ENCODE results near the gene HCFC1.

The HCFC1 gene

GRCh38 chrX:153950127-153950526 lies 21.5 kb downstream of the HCFC1 start:
- Histone ChIP-seq H3K27ac (ENCODE audit: low read depth, low read length) (no peak overlapping the region), H3K36me3 (ENCODE audit: control insufficient read depth, low read length) (peaks cover 72% of the 10 kb centered on the region)

GRCh38 chrX:153948847-153949805 lies 22.5 kb downstream of the HCFC1 start:
- H3K4me1 ChIP-seq (ENCODE audit: control insufficient read depth, low read length) = peaks cover 10% of the 10 kb centered on the region
- H3K4me2 ChIP-seq (ENCODE audit: low read length) = no peak overlapping the region
- TF ChIP-seq CTCF (IDR thresholded peaks at IDR 0.05; ENCODE audit: low read depth, low read length, poor library complexity, severe bottlenecking) = no peak
- TF ChIP-seq EZH2phosphoT487 (IDR thresholded peaks at IDR 0.05; ENCODE audit: borderline replicate concordance, low read length) = no peak
- peaks cover 5% of the 10 kb centered on the region; the same call in 1 of the 2 replicates for H3F3A ChIP-seq (ENCODE audit: control insufficient read depth, insufficient read depth)
- H3K79me2 ChIP-seq (ENCODE audit: control insufficient read depth, low read length) = no peaks in the 10 kb centered on the region
- no peak overlapping the region for H3K27ac ChIP-seq (ENCODE audit: low read depth, low read length)
- H3K9me2 ChIP-seq (replicated peaks; ENCODE audit: control insufficient read depth, low read length) = no peaks in the 10 kb centered on the region
- no peaks in the 10 kb centered on the region for H3K9me3 ChIP-seq (ENCODE audit: control insufficient read depth, insufficient read depth, low read length)
- H4K20me1 ChIP-seq (ENCODE audit: control insufficient read depth, insufficient read depth, low read depth, low read length) = no peaks in the 10 kb centered on the region; the same call in 1 of the 2 replicates
- no peaks in the 10 kb centered on the region for H3K27me3 ChIP-seq (ENCODE audit: control insufficient read depth, low read length)
- no peak overlapping the region for H3K4me3 ChIP-seq (ENCODE audit: low read length)
- peaks cover 62% of the 10 kb centered on the region for H3K36me3 ChIP-seq (ENCODE audit: control insufficient read depth, low read length)

More at GRCh38 chrX:153950127-153950526, 21.5 kb downstream of the HCFC1 start:
- Histone ChIP-seq H3F3A (ENCODE audit: control insufficient read depth, insufficient read depth) (peaks cover 5% of the 10 kb centered on the region; the same call in 1 of the 2 replicates), H3K4me2 (ENCODE audit: low read length) (no peak overlapping the region), H3K9me2 (replicated peaks; ENCODE audit: control insufficient read depth, low read length) (no peaks in the 10 kb centered on the region), H3K9me3 (ENCODE audit: control insufficient read depth, insufficient read depth, low read length) (no peaks in the 10 kb centered on the region), H4K20me1 (ENCODE audit: control insufficient read depth, insufficient read depth, low read depth, low read length) (no peaks in the 10 kb centered on the region; the same call in 1 of the 2 replicates), H3K27me3 (ENCODE audit: control insufficient read depth, low read length) (no peaks in the 10 kb centered on the region), H3K4me1 (ENCODE audit: control insufficient read depth, low read length) (no peaks in the 10 kb centered on the region; the same call in 1 of the 2 replicates), H3K79me2 (ENCODE audit: control insufficient read depth, low read length) (no peaks in the 10 kb centered on the region), H3K4me3 (ENCODE audit: low read length) (no peak overlapping the region)
- TF ChIP-seq CTCF (IDR thresholded peaks at IDR 0.05; ENCODE audit: low read depth, low read length, poor library complexity, severe bottlenecking) = no peak
- no peak for TF ChIP-seq EZH2phosphoT487 (IDR thresholded peaks at IDR 0.05; ENCODE audit: borderline replicate concordance, low read length)

GRCh38 chrX:153948002-153948466 lies 23.6 kb downstream of the HCFC1 start:
- Histone ChIP-seq H3K4me2 (ENCODE audit: low read length) (no peak overlapping the region), H3K36me3 (ENCODE audit: control insufficient read depth, low read length) (peaks cover 51% of the 10 kb centered on the region), H3F3A (ENCODE audit: control insufficient read depth, insufficient read depth) (peaks cover 5% of the 10 kb centered on the region; the same call in 1 of the 2 replicates), H3K27ac (ENCODE audit: low read depth, low read length) (no peak overlapping the region), H3K9me2 (replicated peaks; ENCODE audit: control insufficient read depth, low read length) (no peaks in the 10 kb centered on the region), H3K4me3 (ENCODE audit: low read length) (no peak overlapping the region), H3K9me3 (ENCODE audit: control insufficient read depth, insufficient read depth, low read length) (no peaks in the 10 kb centered on the region), H3K27me3 (ENCODE audit: control insufficient read depth, low read length) (no peaks in the 10 kb centered on the region), H3K4me1 (ENCODE audit: control insufficient read depth, low read length) (peaks cover 11% of the 10 kb centered on the region), H3K79me2 (ENCODE audit: control insufficient read depth, low read length) (no peaks in the 10 kb centered on the region), H4K20me1 (ENCODE audit: control insufficient read depth, insufficient read depth, low read depth, low read length) (no peaks in the 10 kb centered on the region; the same call in 1 of the 2 replicates)
- TF ChIP-seq CTCF (IDR thresholded peaks at IDR 0.05; ENCODE audit: low read depth, low read length, poor library complexity, severe bottlenecking) (no peak), EZH2phosphoT487 (IDR thresholded peaks at IDR 0.05; ENCODE audit: borderline replicate concordance, low read length) (no peak)
